HG03095 (cell line): ENCODE measurements around the gene NOS3.

Experiments
- ATAC-seq: cut with Tn5 transposase; IDR thresholded peaks from one replicate; pipeline ENCODE4 v1.9.1; 2021; ENCODE audit warnings: moderate library complexity; ENCODE audit not compliant: unreplicated experiment

Gene NOS3

GRCh38 chr7:150951521-150951920 lies 39.3 kb upstream of the NOS3 start:
- no peak for ATAC-seq

- ATAC-seq, result no peak
Measured at GRCh38 chr7:150952331-150953050, 38.3 kb upstream of the NOS3 start.

GRCh38 chr7:150953061-150953997 lies 37.5 kb upstream of the NOS3 start:
- no peak for ATAC-seq

- no peak for ATAC-seq
Measured at GRCh38 chr7:150954201-150954985, 36.4 kb upstream of the NOS3 start.

GRCh38 chr7:150954986-150955518 lies 35.8 kb upstream of the NOS3 start:
- ATAC-seq, result no peak

- no peak for ATAC-seq
Measured at GRCh38 chr7:150955519-150956394, 35.1 kb upstream of the NOS3 start.

- ATAC-seq, result no peak
Measured at GRCh38 chr7:150956395-150957132, 34.3 kb upstream of the NOS3 start.

- ATAC-seq, result no peak
Measured at GRCh38 chr7:150957133-150958020, 33.4 kb upstream of the NOS3 start.

GRCh38 chr7:150958062-150958552 lies 32.7 kb upstream of the NOS3 start:
- no peak for ATAC-seq

- ATAC-seq, result no peak
Measured at GRCh38 chr7:150958597-150958996, 32.2 kb upstream of the NOS3 start.

GRCh38 chr7:150959081-150959480 lies 31.7 kb upstream of the NOS3 start:
- no peak for ATAC-seq

- no peak for ATAC-seq
Measured at GRCh38 chr7:150959739-150960734, 30.8 kb upstream of the NOS3 start.

- ATAC-seq, result no peak
Measured at GRCh38 chr7:150961510-150962289, 29.1 kb upstream of the NOS3 start.

- no peak for ATAC-seq
Measured at GRCh38 chr7:150962290-150962552, 28.6 kb upstream of the NOS3 start.

- ATAC-seq, result no peak
Measured at GRCh38 chr7:150962553-150963399, 28.0 kb upstream of the NOS3 start.
